Left ventricle myocardium inferior (tissue), 1 donor: ENCODE data around the gene TLE1. TPM values are rescaled to one million over a fixed set of nuclear protein-coding genes. Genes with fewer than 3 reads are reported as not detected.
"Not testable (repeated sequence)": the region's sequence is repeated elsewhere in the genome, so short reads cannot be mapped to it uniquely, and the experiment has no call there.

Source experiments
- DNase-seq: peaks from one replicate; pipeline ENCODE4 v3.0.0-alpha.2; 2020
- H3K27ac ChIP-seq: fragments of 200-600 bp; replicated peaks from 2 replicates; pipeline ENCODE4 v1.8.0; 2021
- H3K27me3 ChIP-seq: fragments of 200-600 bp; 2 replicates; pipeline ENCODE4 v1.8.0; 2021; ENCODE audit warnings: low read depth
- H3K36me3 ChIP-seq: fragments of 200-600 bp; 2 replicates; pipeline ENCODE4 v1.8.0; 2021
- H3K4me1 ChIP-seq: fragments of 200-600 bp; 2 replicates; pipeline ENCODE4 v1.8.0; 2021
- H3K4me3 ChIP-seq: fragments of 200-600 bp; 2 replicates; pipeline ENCODE4 v1.8.0; 2021; ENCODE audit warnings: mild to moderate bottlenecking, moderate library complexity
- H3K9me3 ChIP-seq: fragments of 200-600 bp; replicated peaks from 2 replicates; pipeline ENCODE4 v1.8.0; 2021
- CTCF ChIP-seq: fragments of 200-600 bp; IDR thresholded peaks from 2 replicates; pipeline ENCODE4 v1.8.0; 2021; ENCODE audit warnings: antibody characterized with exemption, mild to moderate bottlenecking, borderline replicate concordance
- intact Hi-C: fragments of 100-400 bp; cut with micrococcal nuclease; formaldehyde crosslinking; loops from one replicate; pipeline ENCODE4 v1.11.0; 2022
- total RNA-seq: library from RNA; stranded (reverse); fragmentation: NEBNext Ultra II Directional; extraction: Animal tissue kit (Norgen Biotek cat#: 25700); gene quantifications from one replicate; pipeline ENCODE4 v1.2.1, GENCODE V29; 2021
- donor health status: DM: no; HTN: yes; CAD: no; lungs with severe emphysema.

The TLE1 gene
- total RNA-seq, 1 donor from 2014 or later = 8.5 TPM

DNA sequence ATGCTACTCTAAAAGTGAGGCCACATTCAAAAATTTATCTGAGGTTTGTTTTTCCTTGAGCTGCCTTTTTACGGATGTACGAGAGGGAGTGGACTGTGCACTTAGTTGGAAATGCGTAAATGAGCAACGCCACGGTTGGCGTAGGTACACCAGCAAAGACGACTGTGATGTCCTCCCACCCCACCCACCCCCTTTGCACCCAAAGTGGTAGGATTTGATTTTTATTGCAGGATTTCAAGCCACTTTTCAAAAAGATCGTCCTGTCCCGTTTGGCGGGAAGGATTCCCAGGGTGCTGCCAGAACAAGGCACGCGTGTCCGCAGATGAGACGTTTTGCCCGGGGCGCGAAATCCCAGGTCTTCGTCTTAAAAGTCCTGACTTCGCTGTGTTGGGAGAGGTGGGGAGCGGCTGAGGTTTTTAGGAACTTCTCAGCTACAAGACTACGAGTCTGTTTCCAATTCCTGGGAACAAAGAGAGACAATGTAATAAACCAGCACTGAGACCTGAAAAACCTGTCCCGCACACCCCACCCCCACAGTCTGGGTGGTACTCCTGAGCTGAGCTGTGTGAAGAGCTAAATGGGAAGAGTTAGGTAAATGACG, 1.0 kb upstream of the TLE1 start:
- Histone ChIP-seq H3K27me3 (peaks cover 34% of the 10 kb centered on the region), H3K4me3 (peak overlapping the region; percentile 85), H3K9me3 (no peaks in the 10 kb centered on the region), H3K4me1 (peaks cover 48% of the 10 kb centered on the region), H3K36me3 (no peaks in the 10 kb centered on the region), H3K27ac (peak overlapping the region; percentile 89)
- intact Hi-C loops = no loop called here
- DNase-seq = no peak
- TF ChIP-seq CTCF = no peak

DNA sequence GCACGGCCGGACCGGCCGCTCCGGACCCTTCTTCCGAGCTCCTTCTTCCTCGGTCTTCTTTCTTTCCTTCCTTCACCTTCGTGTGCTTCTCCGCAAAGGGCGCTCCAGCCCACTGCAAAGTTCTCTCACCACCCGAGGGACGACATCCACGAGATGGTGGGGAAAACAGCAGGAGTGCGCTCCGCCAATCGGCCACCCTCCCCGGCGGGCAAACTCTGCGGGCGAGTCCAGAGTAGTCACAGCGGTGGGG, 329 bp downstream of the TLE1 start:
- intact Hi-C loops = loop anchor here (5.0 to 10.0 kb wide), 2 partner anchors 156 to 162 kb away; no protein-coding TSS in a partner anchor
- peaks cover 60% of the 10 kb centered on the region for H3K4me1 ChIP-seq
- peaks cover 24% of the 10 kb centered on the region for H3K27me3 ChIP-seq
- not testable (repeated sequence) for H3K9me3 ChIP-seq, H3K36me3 ChIP-seq, DNase-seq
- peak overlapping the region; percentile 85 for H3K4me3 ChIP-seq
- peak overlapping the region; percentile 89 for H3K27ac ChIP-seq

GRCh38 chr9:81688262-81689092, 870 bp downstream of the TLE1 start:
- peak overlapping the region; percentile 89 for H3K27ac ChIP-seq
- H3K9me3 ChIP-seq, H3K36me3 ChIP-seq: not testable (repeated sequence)
- intact Hi-C loops = loop anchor here (5.0 to 10.0 kb wide), 2 partner anchors 156 to 161 kb away; no protein-coding TSS in a partner anchor
- peak; percentile 58 for DNase-seq
- H3K4me3 ChIP-seq = peak overlapping the region; percentile 85
- peaks cover 62% of the 10 kb centered on the region for H3K4me1 ChIP-seq
- peaks cover 21% of the 10 kb centered on the region for H3K27me3 ChIP-seq

DNA sequence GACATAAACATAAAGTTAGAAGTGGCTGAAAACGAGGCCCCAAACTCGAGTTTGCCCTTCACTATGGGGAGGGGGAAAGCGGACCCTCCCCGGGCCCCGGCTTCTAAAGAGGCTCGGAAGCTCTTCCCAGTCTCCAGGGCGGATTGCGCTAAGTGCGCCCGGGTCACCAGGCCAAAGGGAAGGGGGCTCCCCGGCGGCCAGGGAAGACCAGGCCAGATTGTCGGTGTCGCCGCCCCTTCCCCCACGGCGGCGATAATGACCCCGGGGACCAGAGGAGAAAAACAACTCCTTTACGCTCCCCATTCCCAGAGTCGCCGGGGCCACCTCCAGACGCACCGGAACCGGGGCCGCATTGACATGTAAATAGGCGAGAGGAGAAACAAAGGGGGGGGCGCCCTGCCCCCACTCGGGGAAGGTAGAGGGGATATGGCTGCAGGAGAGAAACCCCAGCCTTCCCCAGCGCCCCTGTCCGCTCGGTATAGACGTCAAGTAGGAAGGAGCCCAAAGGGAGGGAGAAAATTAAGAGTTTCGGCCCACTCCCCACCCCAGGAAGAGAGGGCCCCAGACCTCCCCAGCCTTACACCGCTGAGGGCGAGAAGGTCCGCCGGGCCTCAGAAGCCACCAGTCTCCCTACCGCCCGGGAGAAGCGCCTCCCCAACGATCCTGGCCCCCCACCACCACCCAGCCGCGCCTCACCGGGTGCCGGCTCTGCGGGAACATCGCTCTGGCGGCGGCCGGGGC, 1.7 kb downstream of the TLE1 start:
- Histone ChIP-seq H3K27me3 (peaks cover 21% of the 10 kb centered on the region), H3K9me3 (no peaks in the 10 kb centered on the region), H3K27ac (peak overlapping the region; percentile 89), H3K4me1 (peaks cover 70% of the 10 kb centered on the region), H3K36me3 (no peaks in the 10 kb centered on the region), H3K4me3 (peak overlapping the region; percentile 85)
- peak; percentile 33 for DNase-seq
- intact Hi-C loops = loop anchor here (5.0 to 10.0 kb wide), 2 partner anchors 157 to 160 kb away; no protein-coding TSS in a partner anchor
- no peak for TF ChIP-seq CTCF

- intact Hi-C loops = loop anchor here (5.0 to 10.0 kb wide), 2 partner anchors 158 to 160 kb away; no protein-coding TSS in a partner anchor
- H3K27me3 ChIP-seq = peaks cover 29% of the 10 kb centered on the region
- TF ChIP-seq CTCF = peak; percentile 80
- peaks cover 77% of the 10 kb centered on the region for H3K4me1 ChIP-seq
- H3K36me3 ChIP-seq = peaks cover 2% of the 10 kb centered on the region
- H3K27ac ChIP-seq = peak overlapping the region; percentile 89
- DNase-seq = peak; percentile 79
- no peaks in the 10 kb centered on the region for H3K9me3 ChIP-seq
- H3K4me3 ChIP-seq = peak overlapping the region; percentile 85
Measured at GRCh38 chr9:81686614-81687520, 2.5 kb downstream of the TLE1 start.
